MG63 (cell line): Measurements from ENCODE around the gene TFDP1. TPM values are rescaled to one million over a fixed set of nuclear protein-coding genes. Genes with fewer than 3 reads are reported as not detected.
"Not testable (repeated sequence)": the region's sequence is repeated elsewhere in the genome, so short reads cannot be mapped to it uniquely, and the experiment has no call there.

Experiments used
- DNase-seq: peaks from one replicate; pipeline ENCODE4 v3.0.0-alpha.2; 2020
- H3K27me3 ChIP-seq: fragments of 250-450 bp; sonication (Bioruptor Pico); 2 replicates; pipeline ENCODE4 v1.5.1; 2020; ENCODE audit warnings: mild to moderate bottlenecking, moderate library complexity
- H3K36me3 ChIP-seq: fragments of 250-450 bp; sonication (Bioruptor Pico); 2 replicates; pipeline ENCODE4 v1.5.1; 2020; ENCODE audit warnings: mild to moderate bottlenecking, moderate library complexity
- H3K4me3 ChIP-seq: fragments of 250-450 bp; sonication (Bioruptor Pico); 2 replicates; pipeline ENCODE4 v1.5.1; 2020; ENCODE audit warnings: mild to moderate bottlenecking, moderate library complexity
- H3K9me3 ChIP-seq: fragments of 250-450 bp; sonication (Bioruptor Pico); 2 replicates; pipeline ENCODE4 v1.5.1; 2020; ENCODE audit warnings: mild to moderate bottlenecking, moderate library complexity
- total RNA-seq: library from RNA; depleted of rRNA; stranded (reverse); fragments of >200 nt; shearing (Covaris generic); gene quantifications from 2 replicates; pipeline ENCODE4 v1.2.3, GENCODE V29; 2014; ENCODE audit warnings: low replicate concordance

TFDP1 gene
- total RNA-seq, 1 experiment from 2014 or later = 38.3 TPM

GRCh38 chr13:113584870-113585671 is 518 bp downstream of the TFDP1 start:
- DNase-seq = peak; percentile 43
- Histone ChIP-seq H3K4me3 (peak overlapping the region; percentile 63), H3K9me3 (no peaks in the 10 kb centered on the region), H3K27me3 (no peaks in the 10 kb centered on the region), H3K36me3 (peaks cover 35% of the 10 kb centered on the region)

GRCh38 chr13:113585896-113586295 is 1.3 kb downstream of the TFDP1 start:
- Histone ChIP-seq H3K27me3 (no peaks in the 10 kb centered on the region), H3K36me3 (peaks cover 39% of the 10 kb centered on the region), H3K4me3 (peak overlapping the region; percentile 63), H3K9me3 (no peaks in the 10 kb centered on the region)
- DNase-seq = no peak

- H3K9me3 ChIP-seq = no peaks in the 10 kb centered on the region
- H3K36me3 ChIP-seq = peaks cover 45% of the 10 kb centered on the region
- DNase-seq = no peak
- H3K27me3 ChIP-seq = no peaks in the 10 kb centered on the region
- H3K4me3 ChIP-seq = no peak overlapping the region; the same call in 1 of the 2 replicates
These were observed 2.3 kb downstream of the TFDP1 start for GRCh38 chr13:113586661-113587479.

- peaks cover 51% of the 10 kb centered on the region for H3K36me3 ChIP-seq
- DNase-seq = no peak
- no peaks in the 10 kb centered on the region for H3K27me3 ChIP-seq
These were observed 4.0 kb downstream of the TFDP1 start for GRCh38 chr13:113588394-113589111.

GRCh38 chr13:113589251-113589960 is 4.9 kb downstream of the TFDP1 start:
- Histone ChIP-seq H3K27me3 (no peaks in the 10 kb centered on the region), H3K9me3 (no peaks in the 10 kb centered on the region), H3K4me3 (no peak overlapping the region), H3K36me3 (peaks cover 51% of the 10 kb centered on the region)
- DNase-seq = peak; percentile 24

More at GRCh38 chr13:113588394-113589111, 4.0 kb downstream of the TFDP1 start:
- no peak overlapping the region for H3K4me3 ChIP-seq
- no peaks in the 10 kb centered on the region for H3K9me3 ChIP-seq

GRCh38 chr13:113589961-113590339 is 5.4 kb downstream of the TFDP1 start:
- Histone ChIP-seq H3K36me3 (peaks cover 56% of the 10 kb centered on the region), H3K27me3 (no peaks in the 10 kb centered on the region), H3K4me3 (no peak overlapping the region), H3K9me3 (no peaks in the 10 kb centered on the region)
- DNase-seq = no peak

- Histone ChIP-seq H3K9me3 (no peaks in the 10 kb centered on the region), H3K36me3 (peaks cover 61% of the 10 kb centered on the region), H3K4me3 (no peak overlapping the region), H3K27me3 (no peaks in the 10 kb centered on the region)
- DNase-seq = no peak
These were observed 7.2 kb downstream of the TFDP1 start for GRCh38 chr13:113591750-113592149.

GRCh38 chr13:113592571-113592970 is 8.0 kb downstream of the TFDP1 start:
- DNase-seq = no peak
- no peak overlapping the region for H3K4me3 ChIP-seq
- peaks cover 62% of the 10 kb centered on the region for H3K36me3 ChIP-seq
- no peaks in the 10 kb centered on the region for H3K9me3 ChIP-seq
- no peaks in the 10 kb centered on the region for H3K27me3 ChIP-seq

GRCh38 chr13:113594066-113594821 is 9.7 kb downstream of the TFDP1 start:
- peaks cover 68% of the 10 kb centered on the region for H3K36me3 ChIP-seq
- DNase-seq = not testable (repeated sequence)

GRCh38 chr13:113595131-113595530 is 10.6 kb downstream of the TFDP1 start:
- Histone ChIP-seq H3K9me3 (no peaks in the 10 kb centered on the region), H3K36me3 (peaks cover 64% of the 10 kb centered on the region)
- DNase-seq = no peak

More at GRCh38 chr13:113594066-113594821, 9.7 kb downstream of the TFDP1 start:
- H3K4me3 ChIP-seq, H3K27me3 ChIP-seq, H3K9me3 ChIP-seq: not testable (repeated sequence)

GRCh38 chr13:113596321-113597200 is 12.0 kb downstream of the TFDP1 start:
- Histone ChIP-seq H3K4me3 (no peak overlapping the region), H3K27me3 (no peaks in the 10 kb centered on the region), H3K9me3 (no peaks in the 10 kb centered on the region), H3K36me3 (peaks cover 62% of the 10 kb centered on the region)
- DNase-seq = no peak

More at GRCh38 chr13:113595131-113595530, 10.6 kb downstream of the TFDP1 start:
- Histone ChIP-seq H3K27me3 (no peaks in the 10 kb centered on the region), H3K4me3 (no peak overlapping the region)

GRCh38 chr13:113597391-113598080 is 13.0 kb downstream of the TFDP1 start:
- Histone ChIP-seq H3K36me3 (peaks cover 53% of the 10 kb centered on the region), H3K27me3 (no peaks in the 10 kb centered on the region), H3K4me3 (no peak overlapping the region), H3K9me3 (no peaks in the 10 kb centered on the region)
- no peak for DNase-seq

GRCh38 chr13:113598081-113598410 is 13.5 kb downstream of the TFDP1 start:
- Histone ChIP-seq H3K9me3 (no peaks in the 10 kb centered on the region), H3K27me3 (no peaks in the 10 kb centered on the region), H3K4me3 (no peak overlapping the region), H3K36me3 (peaks cover 53% of the 10 kb centered on the region)
- no peak for DNase-seq

- Histone ChIP-seq H3K9me3 (no peaks in the 10 kb centered on the region), H3K4me3 (no peak overlapping the region), H3K36me3 (peaks cover 53% of the 10 kb centered on the region), H3K27me3 (no peaks in the 10 kb centered on the region)
- DNase-seq = no peak
These were observed 13.9 kb downstream of the TFDP1 start for GRCh38 chr13:113598481-113598880.
